NCI-H526 treated with DMSO at 0.1 percent for 48 hours (cell line): Measurements from ENCODE around the gene YAP1.

Experiments
- DNase-seq: peaks from one replicate; lab custom pipeline; 2025; lab: John Stamatoyannopoulos, UW

YAP1 gene

GRCh38 chr11:102163368-102163767, 53.1 kb downstream of the YAP1 start:
- DNase-seq, result no peak

GRCh38 chr11:102166175-102167064, 56.2 kb downstream of the YAP1 start:
- DNase-seq, result no peak

GRCh38 chr11:102168481-102168880, 58.2 kb downstream of the YAP1 start:
- DNase-seq, result no peak

- no peak for DNase-seq
Observed at GRCh38 chr11:102171101-102171500, 60.9 kb downstream of the YAP1 start.

- DNase-seq, result no peak
Observed at GRCh38 chr11:102172127-102172848, 62.0 kb downstream of the YAP1 start.

GRCh38 chr11:102177126-102177525, 66.9 kb downstream of the YAP1 start:
- no peak for DNase-seq

- no peak for DNase-seq
Observed at GRCh38 chr11:102177974-102178631, 67.9 kb downstream of the YAP1 start.

- DNase-seq, result no peak
Observed at GRCh38 chr11:102179371-102179770, 69.1 kb downstream of the YAP1 start.

GRCh38 chr11:102184269-102184987, 74.2 kb downstream of the YAP1 start:
- no peak for DNase-seq

- no peak for DNase-seq
Observed at GRCh38 chr11:102186551-102187191, 76.4 kb downstream of the YAP1 start.

- DNase-seq, result no peak
Observed at GRCh38 chr11:102187416-102188151, 77.3 kb downstream of the YAP1 start.

GRCh38 chr11:102188488-102188887, 78.2 kb downstream of the YAP1 start:
- no peak for DNase-seq

- DNase-seq, result no peak
Observed at GRCh38 chr11:102191832-102192231, 81.6 kb downstream of the YAP1 start.

- DNase-seq, result no peak
Observed at GRCh38 chr11:102192349-102193066, 82.3 kb downstream of the YAP1 start.

- no peak for DNase-seq
Observed at GRCh38 chr11:102194257-102194656, 84.0 kb downstream of the YAP1 start.

- DNase-seq, result no peak
Observed at GRCh38 chr11:102194990-102195389, 84.7 kb downstream of the YAP1 start.

- no peak for DNase-seq
Observed at GRCh38 chr11:102196351-102196750, 86.1 kb downstream of the YAP1 start.

- DNase-seq, result peak; percentile 74
Observed at GRCh38 chr11:102196816-102197215, 86.6 kb downstream of the YAP1 start.

GRCh38 chr11:102197670-102198139, 87.5 kb downstream of the YAP1 start:
- peak; percentile 99 for DNase-seq

- no peak for DNase-seq
Observed at GRCh38 chr11:102199673-102200072, 89.4 kb downstream of the YAP1 start.
